NCI-H2081 (cell line): ENCODE measurements around the gene UGT2A1.

ENCODE experiments used
- DNase-seq, 2 experiments: peaks; one replicate each; lab custom pipeline; 2025; lab: John Stamatoyannopoulos, UW

Gene UGT2A1

DNA sequence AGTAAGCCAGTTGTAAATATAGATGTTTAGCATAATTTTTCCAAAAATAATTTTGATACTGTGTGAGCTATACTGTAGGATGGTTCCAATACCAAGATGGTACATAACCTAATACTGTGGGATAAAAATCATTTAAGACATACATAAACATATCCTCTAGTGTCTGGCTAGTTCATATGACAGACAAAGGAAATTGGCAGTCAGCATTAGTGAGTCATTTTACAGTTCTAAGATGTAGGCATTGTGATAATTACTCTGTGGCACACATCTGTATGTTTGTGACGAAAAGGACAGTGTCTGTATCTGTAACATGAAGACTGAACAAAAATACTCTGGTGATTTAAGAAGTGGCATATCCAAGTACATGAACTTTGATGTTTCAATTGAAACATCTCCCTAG, 63.2 kb downstream of the UGT2A1 start:
- no peak for DNase-seq

DNA sequence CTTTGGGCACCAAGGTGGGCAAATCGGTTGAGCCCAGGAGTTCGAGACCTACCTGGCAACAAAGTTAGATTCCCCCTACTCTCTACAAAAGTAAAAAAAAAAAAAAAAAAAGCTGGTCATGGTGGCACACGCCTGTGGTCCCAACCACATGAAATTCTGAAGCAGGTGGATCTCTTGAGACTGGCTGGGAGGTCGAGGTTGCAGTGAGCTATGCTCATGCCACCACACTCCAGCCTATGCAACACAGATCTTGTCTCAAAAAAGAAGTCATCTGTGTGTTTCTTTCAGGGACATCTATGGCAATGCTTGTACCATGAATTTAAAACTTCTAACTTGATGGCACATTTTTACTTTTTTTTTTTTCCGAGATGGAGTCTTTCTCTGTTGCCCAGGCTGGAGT, 68.9 kb downstream of the UGT2A1 start:
- no peak for DNase-seq

DNA sequence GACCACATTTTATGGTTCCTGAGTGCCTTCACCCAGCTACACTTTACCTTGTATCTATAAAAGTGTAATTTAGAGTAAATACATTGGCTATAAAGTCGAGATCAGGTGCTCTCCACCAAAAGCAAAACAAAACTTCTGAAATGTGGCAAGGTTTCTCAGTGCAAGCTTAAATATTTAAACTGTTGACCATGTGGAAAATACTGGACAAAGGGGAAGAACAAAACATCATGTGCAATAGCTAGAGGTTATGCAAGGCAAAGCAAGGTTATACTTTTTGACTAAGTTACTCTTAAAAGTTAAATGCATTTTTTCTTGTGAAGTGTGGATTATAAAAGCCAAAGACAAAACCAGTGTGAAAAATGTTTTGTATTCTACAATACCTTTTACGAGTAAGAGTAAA, 69.5 kb downstream of the UGT2A1 start:
- no peak for DNase-seq

DNA sequence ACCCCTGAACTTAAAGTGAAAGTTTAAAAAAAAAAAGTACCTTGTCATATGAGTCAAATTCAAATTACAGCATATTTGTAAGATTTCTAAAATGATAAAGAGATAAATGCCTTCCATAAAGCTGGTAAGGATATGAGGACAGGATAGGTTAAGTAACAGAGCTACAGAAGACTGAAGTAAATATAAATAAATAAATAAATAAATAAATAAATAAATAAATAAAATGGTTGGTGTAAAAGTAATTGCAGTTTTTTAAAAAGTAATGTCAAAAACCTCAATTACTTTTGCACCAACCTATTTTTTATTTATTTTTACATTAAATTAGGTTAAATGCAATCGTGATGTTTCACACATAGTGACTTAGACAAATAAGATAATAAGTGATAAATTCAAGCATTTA, 75.8 kb downstream of the UGT2A1 start:
- no peak for DNase-seq

- no peak for DNase-seq
Measured at GRCh38 chr4:69576251-69576877, 76.7 kb downstream of the UGT2A1 start.

DNA sequence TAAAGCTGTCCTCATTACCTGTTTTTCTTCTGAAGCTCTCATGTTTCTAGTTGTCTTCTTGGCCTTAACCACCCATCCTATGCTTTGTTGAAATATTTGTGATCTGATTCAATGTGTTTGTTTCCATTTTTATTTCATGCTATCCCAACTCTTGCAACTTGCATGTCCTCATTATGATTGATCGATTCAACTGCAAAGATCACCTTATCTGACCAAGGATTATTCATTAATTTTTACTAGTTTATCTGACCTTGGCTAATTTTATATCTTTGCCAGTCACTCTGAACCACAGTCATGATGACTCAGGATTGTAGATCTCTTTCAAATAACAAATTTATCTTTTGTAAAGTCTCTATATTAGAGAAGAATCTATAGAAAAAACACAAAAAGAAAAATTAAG, 84.3 kb downstream of the UGT2A1 start:
- no peak for DNase-seq

- DNase-seq, result no peak
Measured at GRCh38 chr4:69563424-69563823, 89.6 kb downstream of the UGT2A1 start.

DNA sequence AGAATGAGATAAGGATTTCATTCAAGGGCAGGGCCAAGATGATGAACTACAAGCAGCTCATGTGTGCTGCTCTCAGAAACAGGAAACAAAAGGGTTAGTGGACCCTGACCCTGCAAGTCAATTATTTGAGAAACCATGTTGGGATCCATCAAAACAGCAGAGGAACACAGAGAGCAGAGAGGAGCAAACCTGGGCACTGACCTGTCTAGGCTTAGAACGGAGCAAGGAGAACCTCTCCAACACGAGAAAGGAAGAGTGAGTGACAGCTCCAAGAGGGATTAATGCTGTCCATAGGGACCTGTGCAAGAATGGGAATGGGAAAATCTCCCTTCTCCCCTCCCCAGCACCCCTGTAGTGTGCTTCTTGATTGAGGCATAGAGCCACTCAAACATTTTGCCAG, 103.4 kb downstream of the UGT2A1 start:
- DNase-seq, result no peak

DNA sequence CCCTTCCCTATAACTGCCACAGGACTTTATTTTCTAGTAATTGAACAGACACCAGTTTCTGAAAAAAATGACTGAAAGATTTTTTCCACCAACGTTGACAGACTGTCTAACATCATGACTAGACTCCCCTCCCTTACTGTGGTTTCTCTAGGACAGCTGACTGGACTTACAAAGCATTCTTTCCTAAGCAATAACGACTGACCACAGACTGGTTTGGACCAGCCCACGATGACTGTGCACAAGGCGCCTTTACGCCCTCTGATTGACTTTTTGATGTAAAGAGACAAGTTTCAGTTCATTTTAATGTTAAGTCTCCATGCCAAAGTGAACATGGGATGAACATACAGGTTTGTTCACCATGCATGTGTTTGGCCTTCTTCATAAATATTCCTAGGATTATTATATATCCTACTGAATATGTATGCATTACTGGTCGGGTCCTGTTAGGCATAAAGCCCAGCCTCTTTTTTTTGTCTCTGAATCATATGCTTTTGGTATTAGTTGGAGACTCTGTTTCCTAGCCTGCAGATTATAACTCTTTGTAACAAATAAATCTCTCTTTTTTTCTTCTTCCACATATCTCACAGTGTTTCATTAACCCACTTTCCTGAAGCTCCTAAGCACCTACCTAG, 106.8 kb downstream of the UGT2A1 start:
- DNase-seq, result no peak
